SH-SY5Y (cell line): Measurements from ENCODE around the gene REPIN1.

Experiments
- GATA2 ChIP-seq: IDR thresholded peaks from 2 replicates; pipeline ENCODE4 v1.6.1; 2011; ENCODE audit warnings: mild to moderate bottlenecking, low read depth, low read length
- GATA3 ChIP-seq: IDR thresholded peaks from 2 replicates; pipeline ENCODE4 v1.6.1; 2011; ENCODE audit warnings: low read depth, mild to moderate bottlenecking, low read length, moderate library complexity

GRCh38 chr7:150376560-150376959 lies 7.9 kb downstream of the REPIN1 start:
- TF ChIP-seq GATA2 (no peak), GATA3 (no peak)
